Stimulated activated CD8-positive, alpha-beta memory T cell treated with anti-CD3 and anti-CD28 coated beads, Interleukin-15, amount 100 ng/mL, for 1 hour (primary cell): Measurements from ENCODE around the gene CDR2.
"Not testable (repeated sequence)": the region's sequence is repeated elsewhere in the genome, so short reads cannot be mapped to it uniquely, and the experiment has no call there.

Experiments
- DNase-seq: peaks from one replicate; pipeline ENCODE4 v3.0.0-alpha.2; 2020; ENCODE audit warnings: low read depth

CDR2 gene

DNA sequence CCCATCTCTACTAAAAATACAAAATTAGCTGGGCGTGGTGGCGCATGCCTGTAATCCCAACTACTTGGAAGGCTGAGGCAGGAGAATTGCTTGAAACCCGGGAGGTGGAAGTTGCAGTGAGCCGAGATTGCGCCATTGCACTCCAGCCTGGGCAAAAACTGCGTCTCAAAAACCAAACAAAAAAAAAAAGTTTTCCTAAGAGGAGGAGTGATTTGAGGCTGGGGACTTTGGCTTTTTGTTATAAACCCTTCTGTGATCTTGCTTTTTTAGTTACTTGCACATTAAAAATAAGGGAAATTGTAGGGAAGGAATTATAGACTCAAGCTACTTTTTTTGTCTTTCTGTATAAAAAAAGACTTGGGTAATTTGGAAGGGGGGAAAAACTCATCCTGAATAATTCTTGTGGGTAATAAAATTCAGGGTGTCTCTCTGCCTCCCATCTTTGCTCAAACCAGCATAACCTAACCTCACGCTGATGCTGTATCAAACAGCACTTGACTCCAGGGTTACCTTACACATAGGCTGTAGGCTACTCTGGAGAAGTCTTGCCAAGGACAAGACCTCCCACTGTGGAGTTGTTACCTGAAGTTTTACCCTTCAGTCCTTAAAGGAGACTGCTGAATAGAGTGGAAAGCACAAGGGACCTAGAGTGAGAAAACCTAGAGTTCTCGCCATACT is 1.7 kb upstream of the CDR2 start:
- no peak for DNase-seq

DNA sequence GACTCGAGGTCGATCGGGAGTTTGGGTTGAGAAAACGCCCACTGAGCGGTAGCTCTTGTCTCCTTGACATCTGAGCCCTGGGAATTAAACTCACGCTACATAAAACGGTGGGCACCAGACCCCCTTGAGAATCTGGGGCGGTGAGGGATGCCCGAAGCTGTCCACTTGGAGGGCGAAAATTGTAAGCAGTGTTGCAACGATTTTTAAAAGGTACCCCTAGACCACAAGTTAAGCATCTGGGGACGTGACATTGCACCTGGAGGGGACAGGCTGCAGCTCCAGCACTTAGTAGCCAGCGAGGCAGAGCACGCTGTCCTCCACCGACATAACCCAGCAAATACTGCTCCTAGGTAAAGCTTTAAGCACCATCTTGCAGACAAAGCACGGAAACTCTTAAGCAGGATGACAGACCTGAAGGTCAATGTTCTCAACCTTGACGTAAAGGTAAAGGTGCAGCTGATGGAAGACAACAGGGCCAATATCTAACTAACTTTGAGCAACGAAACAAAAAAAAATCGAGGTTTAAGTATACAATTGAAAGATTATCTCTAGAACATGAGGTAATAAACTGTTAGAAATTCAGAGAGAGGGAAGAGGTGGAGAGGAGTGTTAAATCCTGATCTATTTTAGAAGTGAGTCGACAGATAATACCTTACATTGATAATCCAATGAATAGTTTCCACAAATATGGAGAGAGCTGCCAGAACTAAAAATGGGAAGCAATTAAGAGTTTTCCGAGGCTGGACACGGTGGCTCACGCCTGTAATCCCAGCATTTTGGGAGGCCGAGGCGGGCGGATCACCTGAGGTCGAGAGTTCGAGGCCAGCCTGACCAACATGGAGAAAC is 921 bp upstream of the CDR2 start:
- no peak for DNase-seq

DNA sequence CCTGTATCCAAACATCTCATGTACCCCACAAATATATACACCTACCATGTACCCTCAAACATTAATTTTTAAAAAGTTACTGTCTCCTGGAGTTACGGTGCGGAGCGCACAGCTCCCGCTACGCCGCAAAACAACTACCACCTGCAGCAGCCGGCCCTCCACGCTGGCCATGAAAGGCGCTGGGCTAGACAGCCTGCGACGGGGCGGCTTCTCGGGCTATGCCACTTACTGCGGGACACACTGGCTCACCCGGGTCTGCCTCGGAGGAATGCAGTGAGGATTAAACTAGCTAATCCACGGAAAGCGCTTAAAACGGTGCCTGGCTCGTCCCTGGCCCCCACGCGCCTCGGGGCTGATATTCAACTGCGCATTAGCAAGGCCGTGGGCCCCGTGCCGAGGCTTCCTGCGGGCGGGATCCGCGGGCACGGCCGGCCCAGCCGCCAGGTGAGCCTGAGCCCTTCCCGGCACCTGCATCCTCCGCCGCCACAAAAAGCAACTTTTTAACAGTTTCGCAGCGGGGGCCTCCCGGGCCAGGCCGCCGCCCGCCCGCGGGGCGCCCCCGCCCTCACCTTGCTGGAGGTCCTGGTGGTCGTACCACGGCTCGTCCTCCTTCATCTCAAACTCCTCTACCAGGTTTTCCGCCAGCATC is 633 bp downstream of the CDR2 start:
- no peak for DNase-seq

DNA sequence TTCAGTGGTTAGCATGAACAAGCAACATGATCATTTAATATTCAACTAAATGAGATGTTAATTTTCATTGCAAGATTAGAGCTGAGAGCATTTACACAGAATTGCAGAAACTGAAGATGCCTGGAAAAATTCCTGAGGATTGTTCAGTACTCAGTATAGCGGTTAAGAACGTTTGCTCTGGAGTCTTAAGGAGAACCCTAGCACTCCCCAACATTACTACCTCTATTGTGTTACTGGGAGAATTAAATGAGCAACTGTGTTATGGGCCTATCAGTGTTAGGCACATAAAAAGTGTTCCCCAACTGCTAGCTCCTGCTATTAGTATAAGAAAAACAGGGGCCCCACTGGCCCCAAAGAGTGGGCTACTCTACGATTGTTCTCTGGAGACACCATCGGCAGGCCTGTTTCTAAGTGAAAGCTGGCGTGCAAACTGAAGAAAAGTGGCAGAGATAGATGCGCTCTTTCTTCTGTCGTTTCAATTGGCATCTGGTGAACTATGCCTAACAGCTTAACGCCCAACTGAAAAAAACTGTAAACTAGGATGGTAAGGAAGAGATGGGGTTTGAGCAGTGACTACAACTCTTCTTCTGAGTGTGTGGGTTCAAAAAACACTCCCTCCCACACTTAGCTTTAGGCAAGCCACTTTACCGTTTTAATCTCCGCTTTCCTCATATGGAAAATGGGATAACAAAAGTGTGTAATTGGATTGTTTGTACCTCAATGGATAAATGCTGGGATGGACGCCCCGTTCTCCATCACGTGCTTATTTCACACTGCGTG is 1.3 kb downstream of the CDR2 start:
- no peak for DNase-seq

DNA sequence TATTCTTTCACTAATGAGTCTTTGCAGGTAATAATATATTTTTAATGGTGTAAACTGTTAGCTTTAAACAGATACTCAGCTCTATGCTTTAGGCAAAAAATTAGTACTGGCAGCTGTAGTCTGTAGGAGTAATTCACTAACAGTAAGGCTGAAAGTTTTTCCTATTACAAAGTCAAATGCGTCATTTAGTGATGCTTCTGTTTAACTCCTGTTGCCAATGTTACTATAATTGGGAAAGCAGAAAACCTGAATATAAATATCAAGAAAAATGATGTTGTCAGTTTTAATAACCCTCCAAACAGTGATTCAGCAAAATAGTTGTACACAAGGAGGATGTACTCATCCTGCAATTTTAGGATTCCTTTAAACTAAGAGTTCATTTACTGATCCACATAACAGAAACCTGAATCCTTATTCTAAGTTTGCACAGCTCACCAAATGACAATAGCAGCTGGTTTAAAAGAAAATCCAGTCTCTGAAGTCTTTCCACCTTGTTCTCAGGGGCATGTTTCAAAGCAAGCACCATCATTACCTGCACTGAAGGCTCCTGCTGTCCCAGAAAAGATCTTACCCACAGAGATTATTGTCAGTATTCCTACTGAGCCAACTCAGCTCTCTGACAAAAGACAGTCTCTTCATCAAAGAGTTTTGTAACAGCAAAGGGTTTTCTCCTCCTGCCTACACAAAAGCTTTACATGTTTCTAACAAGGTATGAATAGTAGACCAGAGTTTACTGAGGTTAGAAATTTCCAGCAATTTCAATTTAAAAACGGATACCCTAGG is 4.2 kb downstream of the CDR2 start:
- DNase-seq, result no peak

DNA sequence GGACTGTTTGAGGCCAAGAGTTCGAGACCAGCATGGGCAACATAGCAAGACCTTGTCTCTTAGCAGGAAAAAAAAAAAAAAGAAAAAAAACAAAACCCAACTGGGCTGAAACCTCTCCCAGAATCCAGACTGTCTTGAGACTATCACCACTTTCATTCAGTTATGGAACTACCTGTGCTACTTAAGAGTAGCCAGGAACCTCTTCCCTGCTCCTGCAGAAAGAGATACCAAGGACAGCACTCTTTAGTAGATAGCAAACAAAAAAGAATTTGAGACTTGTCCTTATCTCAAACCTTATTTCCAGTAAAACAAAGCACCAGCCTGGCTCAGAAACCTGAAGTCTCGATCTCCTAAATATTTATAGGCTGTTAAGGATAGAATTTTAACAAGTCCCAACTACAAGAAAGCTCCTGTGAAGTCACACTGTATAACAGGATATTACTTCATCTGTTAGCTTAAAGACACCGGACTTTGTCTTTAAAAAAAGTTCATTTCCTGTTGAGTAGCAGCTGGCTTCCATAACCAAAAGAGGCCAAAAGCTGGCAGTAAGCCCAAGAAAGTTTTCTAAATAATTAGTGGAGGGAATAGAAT is 5.1 kb downstream of the CDR2 start:
- no peak for DNase-seq

DNA sequence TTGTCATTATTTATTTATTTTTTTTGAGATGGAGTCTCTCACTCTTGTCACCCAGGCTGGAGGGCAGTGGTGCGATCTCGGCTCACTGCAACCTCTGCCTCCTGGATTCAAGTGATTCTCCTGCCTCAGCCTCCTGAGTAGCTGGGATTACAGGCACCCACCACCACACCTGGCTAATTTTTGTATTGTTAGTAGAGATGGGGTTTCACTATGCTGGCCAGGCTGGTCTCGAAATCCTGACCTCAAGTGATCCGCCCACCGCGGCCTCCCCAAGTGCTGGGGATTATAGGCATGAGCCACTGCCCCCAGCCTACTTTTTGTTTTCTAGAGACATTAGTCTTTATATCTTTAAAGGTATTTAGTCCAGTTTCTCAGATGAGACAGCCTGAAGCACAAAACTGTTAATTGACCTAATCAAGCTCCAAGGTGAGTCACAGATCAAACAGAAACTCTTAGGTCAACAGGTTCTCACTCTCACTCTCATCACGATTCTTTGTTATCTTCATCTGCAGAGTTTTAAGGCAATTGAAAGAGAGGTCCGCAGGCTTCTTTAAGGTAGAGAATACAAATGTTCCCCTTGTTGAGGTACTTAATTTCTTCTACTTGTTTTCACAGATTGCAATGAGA is 6.1 kb downstream of the CDR2 start:
- DNase-seq, result not testable (repeated sequence)

DNA sequence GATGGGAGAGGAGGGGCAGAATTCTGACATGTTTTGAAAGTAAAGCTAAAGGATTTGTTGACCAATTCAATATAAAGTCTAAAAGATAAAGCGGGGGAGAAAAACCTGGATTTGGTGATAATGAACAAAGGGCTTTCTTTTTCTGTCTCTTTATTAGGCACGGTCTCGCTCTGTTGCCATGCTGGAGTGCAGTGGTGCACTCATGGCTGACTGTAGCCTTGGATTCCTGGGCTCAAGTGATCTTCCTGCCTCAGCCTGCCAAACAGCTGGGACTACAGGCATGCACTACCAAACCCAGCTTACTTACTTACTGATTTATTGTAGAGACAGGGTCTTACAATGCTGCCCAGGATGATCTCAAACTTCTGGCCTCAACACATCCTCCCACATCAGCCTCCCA is 7.5 kb downstream of the CDR2 start:
- no peak for DNase-seq

DNA sequence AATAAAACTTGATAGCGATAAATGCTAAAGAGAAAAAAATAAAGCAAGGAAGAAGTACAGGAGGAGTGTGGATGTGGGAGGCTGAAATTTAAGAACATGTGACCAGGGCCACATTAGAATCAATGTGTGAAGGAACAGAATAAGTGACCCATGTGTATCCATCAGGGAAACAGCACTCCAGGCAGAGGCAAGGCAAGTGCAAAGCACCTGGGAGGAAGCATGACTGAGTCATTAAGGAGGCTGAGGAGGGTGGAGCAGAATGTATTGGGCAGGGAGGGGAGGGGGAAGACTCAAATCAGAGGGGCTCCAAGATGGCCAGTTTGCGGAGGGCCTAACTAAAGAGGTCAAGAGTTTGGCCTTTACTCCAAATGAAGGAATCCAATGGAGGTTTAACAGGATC is 8.0 kb downstream of the CDR2 start:
- DNase-seq, result no peak

DNA sequence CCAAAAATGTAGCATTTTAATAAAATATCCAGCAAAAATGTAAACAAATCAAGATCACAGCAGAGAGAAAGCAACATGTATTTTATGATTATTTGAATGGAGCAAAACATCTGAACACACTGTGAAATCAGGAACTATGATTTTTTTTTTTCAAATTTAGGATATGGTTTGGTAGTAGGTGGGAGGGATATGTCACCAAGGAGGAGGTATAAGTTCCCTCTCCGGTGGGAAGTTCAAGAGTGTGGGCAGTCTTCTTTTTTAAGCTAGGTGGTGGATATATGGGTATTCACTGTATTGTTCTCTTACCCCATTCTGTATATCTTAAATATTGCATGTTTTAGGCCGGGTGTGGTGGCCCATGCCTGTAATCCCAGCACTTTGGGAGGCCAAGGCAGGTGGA is 10.2 kb downstream of the CDR2 start:
- no peak for DNase-seq

DNA sequence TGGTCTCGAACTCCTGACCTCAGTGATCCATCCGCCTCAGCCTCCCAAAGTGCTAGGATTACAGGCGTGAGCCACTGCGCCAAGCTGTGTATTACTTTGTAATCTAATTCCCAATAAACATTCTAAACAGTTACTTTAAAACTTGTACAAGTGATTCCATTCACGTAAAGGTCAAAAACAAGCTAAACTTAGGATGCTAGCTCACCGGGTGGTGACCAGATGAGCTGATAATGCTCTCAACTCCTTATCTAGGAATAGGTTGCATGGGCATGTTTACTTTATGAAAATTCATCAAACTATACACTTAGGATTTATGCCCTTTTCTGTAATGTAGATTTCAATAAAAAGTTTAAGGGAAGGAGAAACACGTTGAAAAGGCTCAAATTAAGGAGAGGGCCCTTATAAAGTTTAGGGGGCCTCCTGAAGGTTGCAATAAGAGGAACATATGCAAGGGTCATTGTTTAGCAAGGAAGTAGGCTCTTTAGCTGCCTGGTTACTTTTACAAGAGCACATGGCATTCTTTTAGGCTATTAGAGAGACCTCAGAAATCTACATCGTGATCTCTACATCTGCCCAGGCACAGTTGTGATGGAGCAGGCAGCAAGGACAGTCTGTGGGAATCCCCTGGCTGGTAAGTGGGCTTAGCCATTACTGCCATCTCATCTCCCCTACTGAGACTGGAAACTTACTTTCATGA is 13.3 kb downstream of the CDR2 start:
- DNase-seq, result no peak

DNA sequence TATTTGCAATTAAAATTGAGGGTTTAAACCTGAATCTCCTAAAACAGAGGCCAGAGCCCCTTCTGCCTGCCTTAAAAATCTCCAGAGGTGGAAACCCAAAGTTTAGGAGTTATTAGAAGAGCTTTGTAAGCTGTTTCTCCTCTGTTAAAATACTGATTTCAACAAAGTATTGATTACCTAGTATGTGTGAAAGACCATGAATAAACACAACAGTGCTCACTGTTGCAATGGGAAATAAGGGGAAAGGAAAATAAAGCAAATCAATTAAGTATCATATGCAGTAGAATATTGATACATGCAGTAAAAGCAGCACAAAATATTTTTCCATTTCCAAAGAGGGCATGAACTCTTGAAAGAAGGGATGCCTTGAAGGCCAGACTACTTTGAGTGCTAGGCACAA is 14.7 kb downstream of the CDR2 start:
- DNase-seq, result no peak

DNA sequence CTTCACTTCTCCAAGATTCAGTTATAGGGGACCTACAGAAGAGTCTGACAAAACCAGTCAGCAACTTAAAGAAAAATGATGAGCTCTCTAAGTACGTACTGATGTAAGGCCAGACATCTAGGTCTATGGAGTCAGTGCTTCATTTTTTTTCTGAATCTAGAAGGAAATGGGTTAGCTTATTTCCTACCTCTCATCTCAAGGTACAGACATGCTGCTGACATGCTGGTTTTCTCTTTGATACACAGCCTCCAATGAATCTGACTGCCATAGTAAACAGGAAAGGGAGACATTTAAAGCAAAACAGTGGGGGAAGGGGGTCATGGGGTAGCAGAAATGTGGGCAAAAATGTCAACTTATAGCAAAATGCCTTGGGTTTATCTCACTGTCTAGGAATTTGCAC is 16.4 kb downstream of the CDR2 start:
- DNase-seq, result no peak

DNA sequence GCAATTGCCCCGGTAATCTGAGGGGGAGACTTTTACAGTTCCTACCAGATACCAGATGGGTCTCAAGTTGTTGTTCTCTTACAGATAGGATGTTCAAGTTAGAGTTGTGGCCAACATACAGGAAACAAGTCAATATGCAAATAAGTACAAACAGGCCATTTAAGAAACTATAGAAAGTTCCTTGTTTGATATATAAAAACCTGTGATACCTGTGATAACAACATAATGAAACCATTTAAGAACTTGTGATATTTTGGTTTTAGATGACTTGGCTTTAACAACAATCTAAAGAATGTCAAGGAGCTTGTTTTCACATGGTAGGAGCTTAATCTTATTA is 16.8 kb downstream of the CDR2 start:
- no peak for DNase-seq

DNA sequence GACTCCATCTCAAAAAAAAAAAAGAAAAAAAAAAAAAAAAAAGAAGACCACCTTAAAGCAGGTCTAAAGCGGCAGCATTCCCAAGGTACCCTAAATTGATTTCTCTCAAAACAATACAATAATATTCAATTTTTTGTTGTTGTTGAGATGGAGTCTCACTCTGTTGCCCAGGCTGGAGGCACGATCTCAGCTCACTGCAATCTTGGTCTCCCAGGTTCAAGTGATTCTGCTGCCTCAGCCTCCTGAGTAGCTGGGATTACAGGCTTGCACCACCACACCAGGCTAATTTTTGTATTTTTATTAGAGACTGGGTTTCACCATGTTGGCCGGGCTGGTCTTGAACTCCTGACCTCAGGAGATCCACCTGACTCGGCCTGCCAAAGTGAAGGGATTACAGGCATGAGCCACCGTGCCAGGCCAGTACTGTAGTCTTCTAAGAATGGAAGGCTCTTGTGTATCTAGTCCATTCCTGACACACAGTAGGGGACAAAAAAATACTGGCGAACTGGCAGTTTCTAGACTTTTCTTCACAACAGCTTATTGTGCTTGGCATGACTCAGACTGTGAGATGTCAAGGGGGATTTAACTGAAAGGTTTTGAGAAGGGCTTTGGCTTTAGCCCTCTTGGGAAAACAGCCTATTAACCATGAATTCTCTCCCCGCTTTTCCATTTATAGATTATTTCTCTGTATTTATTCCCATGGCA is 17.3 kb downstream of the CDR2 start:
- DNase-seq, result no peak

DNA sequence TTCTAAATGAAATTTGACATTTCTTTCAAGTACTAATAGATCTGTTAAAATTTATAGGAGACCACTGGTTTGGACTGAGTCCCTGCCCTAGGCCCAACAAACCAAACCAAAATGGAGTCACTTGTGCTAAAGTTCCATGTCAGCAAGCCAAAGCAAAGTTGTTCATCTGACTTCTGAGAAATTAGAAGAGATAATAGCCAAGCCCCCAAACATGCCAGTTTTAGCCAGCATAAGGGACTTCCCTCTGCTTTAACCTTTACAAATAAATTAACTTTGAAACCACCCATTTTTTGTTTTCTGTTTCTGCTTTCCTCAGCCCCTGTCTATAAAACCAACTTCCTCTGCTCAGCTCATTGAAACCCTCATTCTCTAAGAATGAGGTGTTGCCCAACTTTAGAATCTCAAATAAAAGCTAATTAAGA is 18.9 kb downstream of the CDR2 start:
- no peak for DNase-seq

DNA sequence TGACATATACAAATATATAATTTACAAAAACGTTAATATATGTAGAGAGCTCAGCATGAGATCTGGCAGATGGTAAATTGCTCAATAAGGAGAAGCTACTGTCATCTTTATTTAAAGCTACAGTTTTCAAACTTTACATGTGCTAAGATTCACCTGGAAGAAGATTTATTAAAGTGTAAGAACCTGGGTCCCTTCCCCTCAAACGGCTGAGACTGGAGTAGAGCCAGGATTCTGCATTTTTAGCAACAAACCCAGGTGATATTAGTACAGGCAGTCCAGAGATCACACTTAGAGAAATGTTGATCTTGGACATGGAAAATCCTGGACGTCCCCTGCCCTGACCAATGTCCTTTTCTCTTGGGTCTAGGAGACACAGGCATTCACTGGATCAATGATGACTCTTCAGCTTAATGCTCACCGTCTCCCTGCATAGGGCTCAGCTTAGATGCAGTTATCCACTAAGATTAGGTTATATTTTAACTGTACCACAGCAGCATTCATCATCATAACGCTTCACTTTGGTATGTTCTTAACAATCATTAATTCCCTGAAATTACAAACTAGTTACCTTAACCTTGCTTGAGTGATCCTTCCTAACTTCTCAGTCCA is 20.4 kb downstream of the CDR2 start:
- DNase-seq, result no peak

DNA sequence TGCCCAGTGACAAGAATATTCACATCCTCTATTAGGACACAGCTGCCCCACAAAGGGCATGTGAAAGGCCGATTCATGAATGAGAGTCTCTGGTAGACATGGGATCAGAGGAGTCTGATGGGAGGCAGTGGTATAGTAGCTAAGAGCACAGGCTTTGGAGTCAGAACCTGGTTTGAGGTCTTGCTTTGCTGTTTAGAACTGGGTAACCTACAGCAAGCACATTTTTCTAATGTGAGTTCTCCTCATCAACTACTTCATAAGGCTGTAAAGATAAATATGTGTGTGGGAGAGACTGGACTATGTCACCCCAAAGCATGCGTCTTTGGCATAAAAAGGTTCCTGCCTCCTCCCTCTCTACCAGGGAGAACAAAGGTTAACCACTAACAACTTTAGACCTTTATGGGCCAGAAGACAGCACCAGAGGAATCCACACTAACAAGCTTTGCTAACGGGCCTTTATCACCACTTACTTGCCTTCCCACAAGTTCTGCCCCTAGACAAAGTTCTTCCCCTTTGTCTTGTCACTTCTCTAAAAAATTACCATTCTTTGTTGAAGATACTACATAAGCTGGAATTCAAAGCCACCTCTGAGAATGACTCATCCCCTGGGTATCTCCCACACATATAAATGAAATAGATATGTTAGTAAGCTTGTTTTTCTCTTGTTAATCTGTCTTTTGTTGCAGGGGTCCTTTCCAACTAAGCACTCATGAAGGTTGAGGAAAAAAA is 21.1 kb downstream of the CDR2 start:
- DNase-seq, result no peak
